ENCODE results near the gene HGF.
A peak's percentile ranks its signal among the peaks of the same experiment; 100 is the strongest.

Gene HGF

DNA sequence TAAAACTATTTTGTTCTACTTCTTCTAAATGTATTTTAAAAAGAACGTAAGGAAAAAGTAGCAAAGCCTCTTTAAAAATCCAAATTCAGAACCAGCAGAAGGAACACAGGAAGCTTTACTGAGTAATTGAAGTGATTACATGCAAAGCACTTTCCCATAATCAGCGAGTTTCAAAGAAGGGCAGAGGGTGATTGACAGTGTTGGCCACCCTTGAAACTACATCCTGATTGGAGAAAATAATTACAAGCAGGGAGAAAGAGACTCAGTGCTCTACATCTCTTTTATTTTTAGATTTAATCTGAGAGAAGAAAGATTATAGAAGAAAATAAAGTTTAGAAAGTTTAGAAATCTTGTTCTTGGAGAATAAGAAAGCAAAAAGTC, 20.3 kb upstream of the HGF start:
- Histone ChIP-seq H3K4me2 (ENCODE audit: low read length, poor library complexity, severe bottlenecking) (no peak overlapping the region), H4K91ac (ENCODE audit: low read length) (no peak overlapping the region), H2AFZ (ENCODE audit: low read depth, low read length) (no peak overlapping the region), H2BK15ac (ENCODE audit: low read depth, poor library complexity, severe bottlenecking) (no peak overlapping the region), H3K23ac (ENCODE audit: low read length in 2 of 2) (no peak overlapping the region), H4K8ac (ENCODE audit: low read length) (no peak overlapping the region), H3K18ac (ENCODE audit: low read depth in 1 of 2, low read length in 2 of 2) (no peak overlapping the region), H2BK12ac (ENCODE audit: low read length in 2 of 2) (no peak overlapping the region), H3K14ac (ENCODE audit: low read length in 2 of 2) (no peak overlapping the region), H3K4me3 (ENCODE audit: insufficient read depth in 1 of 2, low read depth in 1 of 2, low read length in 2 of 2) (no peak overlapping the region), H2AK5ac (ENCODE audit: low read length, severe bottlenecking) (no peak overlapping the region), H3K4me1 (ENCODE audit: control insufficient read depth, insufficient read depth, low read depth, low read length) (no peaks in the 10 kb centered on the region), H3K9me3 (ENCODE audit: control insufficient read depth, low read length) (no peaks in the 10 kb centered on the region), H3K79me1 (replicated peaks; ENCODE audit: low read length, poor library complexity, severe bottlenecking) (no peaks in the 10 kb centered on the region), H3K9ac (ENCODE audit: low read length) (peak overlapping the region; percentile 4), H2BK120ac (ENCODE audit: low read depth, low read length) (no peak overlapping the region), H3K4ac (ENCODE audit: low read depth in 1 of 2, low read length in 2 of 2) (no peak overlapping the region), H2BK5ac (ENCODE audit: low read depth, low read length, poor library complexity, severe bottlenecking) (no peak overlapping the region), H3K27ac (ENCODE audit: low read length, poor library complexity, severe bottlenecking) (no peak overlapping the region), H3K27me3 (ENCODE audit: control insufficient read depth in 1 of 2, insufficient read depth in 1 of 2, low read length in 2 of 2) (no peaks in the 10 kb centered on the region), H3K36me3 (ENCODE audit: control insufficient read depth in 1 of 2, insufficient read depth in 2 of 2, low read depth in 1 of 2, low read length in 2 of 2) (no peaks in the 10 kb centered on the region)
- DNase-seq, result no peak
- no CpG with 5 or more reads among the region's 2 CpGs for WGBS

DNA sequence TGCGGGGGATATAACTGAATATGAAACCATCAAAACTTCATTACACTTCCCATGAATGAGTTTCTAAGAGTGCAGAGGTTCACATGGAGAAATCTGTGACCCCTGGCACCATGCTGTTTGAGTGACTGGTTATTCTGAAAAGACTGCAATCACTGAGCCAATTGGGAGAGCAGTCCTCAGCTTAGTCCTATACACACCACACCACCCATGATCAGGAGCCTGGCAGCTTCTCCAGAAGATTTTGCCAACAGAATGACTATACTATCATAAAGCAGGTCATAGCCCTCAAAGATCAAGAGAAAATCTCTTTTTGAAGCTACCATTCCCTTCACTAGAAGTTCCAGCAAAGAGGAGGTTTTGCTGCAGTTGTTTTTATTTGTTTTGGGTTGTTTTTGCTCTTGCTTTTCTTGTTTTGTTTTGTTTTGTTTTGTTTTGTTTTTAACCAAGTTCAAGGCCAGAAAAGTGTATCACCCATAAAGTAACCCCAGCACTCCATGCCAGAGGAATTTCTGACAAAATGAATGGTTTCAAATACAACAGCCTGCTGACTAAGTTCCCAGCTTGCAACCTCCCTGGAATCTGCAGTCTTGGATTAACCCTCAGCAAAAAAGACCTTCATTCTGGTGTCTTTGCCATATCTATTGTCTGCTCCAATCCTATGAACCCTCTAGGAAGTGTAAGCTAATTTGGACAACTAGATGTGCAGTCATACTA, 19.7 kb upstream of the HGF start:
- no peak overlapping the region for H3K4ac ChIP-seq (ENCODE audit: low read depth in 1 of 2, low read length in 2 of 2)
- DNase-seq, result no peak
- no peaks in the 10 kb centered on the region for H3K27me3 ChIP-seq (ENCODE audit: control insufficient read depth in 1 of 2, insufficient read depth in 1 of 2, low read length in 2 of 2)
- H3K36me3 ChIP-seq (ENCODE audit: control insufficient read depth in 1 of 2, insufficient read depth in 2 of 2, low read depth in 1 of 2, low read length in 2 of 2), result no peaks in the 10 kb centered on the region
- no peak overlapping the region for H2BK120ac ChIP-seq (ENCODE audit: low read depth, low read length)
- H3K14ac ChIP-seq (ENCODE audit: low read length in 2 of 2), result no peak overlapping the region
- H2BK12ac ChIP-seq (ENCODE audit: low read length in 2 of 2), result no peak overlapping the region
- peak overlapping the region; percentile 9 for H3K9ac ChIP-seq (ENCODE audit: low read length)
- no peak overlapping the region for H2AK5ac ChIP-seq (ENCODE audit: low read length, severe bottlenecking)
- WGBS, result no CpG with 5 or more reads among the region's 1 CpG
- peak overlapping the region in 1 of 2 experiments; percentile 49 for H3K18ac ChIP-seq (ENCODE audit: low read depth in 1 of 2, low read length in 2 of 2)
- no peak overlapping the region for H4K91ac ChIP-seq (ENCODE audit: low read length)
- no peak overlapping the region for H2BK15ac ChIP-seq (ENCODE audit: low read depth, poor library complexity, severe bottlenecking)
- no peak overlapping the region for H2BK5ac ChIP-seq (ENCODE audit: low read depth, low read length, poor library complexity, severe bottlenecking)
- H3K4me3 ChIP-seq (ENCODE audit: insufficient read depth in 1 of 2, low read depth in 1 of 2, low read length in 2 of 2), result no peak overlapping the region
- H3K27ac ChIP-seq (ENCODE audit: low read length, poor library complexity, severe bottlenecking), result no peak overlapping the region
- no peak overlapping the region for H3K4me2 ChIP-seq (ENCODE audit: low read length, poor library complexity, severe bottlenecking)
- H3K23ac ChIP-seq (ENCODE audit: low read length in 2 of 2), result no peak overlapping the region
- H3K9me3 ChIP-seq (ENCODE audit: control insufficient read depth, low read length), result no peaks in the 10 kb centered on the region
- H3K79me1 ChIP-seq (replicated peaks; ENCODE audit: low read length, poor library complexity, severe bottlenecking), result no peaks in the 10 kb centered on the region
- no peak overlapping the region for H2AFZ ChIP-seq (ENCODE audit: low read depth, low read length)
- H3K4me1 ChIP-seq (ENCODE audit: control insufficient read depth, insufficient read depth, low read depth, low read length), result no peaks in the 10 kb centered on the region
- H4K8ac ChIP-seq (ENCODE audit: low read length), result no peak overlapping the region

- no peak overlapping the region for H2BK120ac ChIP-seq (ENCODE audit: low read depth, low read length)
- no peak overlapping the region for H3K4me2 ChIP-seq (ENCODE audit: low read length, poor library complexity, severe bottlenecking)
- H2BK5ac ChIP-seq (ENCODE audit: low read depth, low read length, poor library complexity, severe bottlenecking), result no peak overlapping the region
- H3K23ac ChIP-seq (ENCODE audit: low read length in 2 of 2), result no peak overlapping the region
- H2AFZ ChIP-seq (ENCODE audit: low read depth, low read length), result no peak overlapping the region
- no peaks in the 10 kb centered on the region for H3K36me3 ChIP-seq (ENCODE audit: control insufficient read depth in 1 of 2, insufficient read depth in 2 of 2, low read depth in 1 of 2, low read length in 2 of 2)
- no peaks in the 10 kb centered on the region for H3K27me3 ChIP-seq (ENCODE audit: control insufficient read depth in 1 of 2, insufficient read depth in 1 of 2, low read length in 2 of 2)
- no peak overlapping the region for H4K8ac ChIP-seq (ENCODE audit: low read length)
- H3K9ac ChIP-seq (ENCODE audit: low read length), result no peak overlapping the region
- no peak overlapping the region for H3K27ac ChIP-seq (ENCODE audit: low read length, poor library complexity, severe bottlenecking)
- H3K79me1 ChIP-seq (replicated peaks; ENCODE audit: low read length, poor library complexity, severe bottlenecking), result no peaks in the 10 kb centered on the region
- no peak overlapping the region for H2AK5ac ChIP-seq (ENCODE audit: low read length, severe bottlenecking)
- 99% methylated on average over 7 of the region's 8 CpGs for WGBS
- no peak overlapping the region for H4K91ac ChIP-seq (ENCODE audit: low read length)
- H2BK15ac ChIP-seq (ENCODE audit: low read depth, poor library complexity, severe bottlenecking), result no peak overlapping the region
- no peak overlapping the region for H3K4ac ChIP-seq (ENCODE audit: low read depth in 1 of 2, low read length in 2 of 2)
- no peak overlapping the region for H3K18ac ChIP-seq (ENCODE audit: low read depth in 1 of 2, low read length in 2 of 2)
- H3K4me3 ChIP-seq (ENCODE audit: insufficient read depth in 1 of 2, low read depth in 1 of 2, low read length in 2 of 2), result no peak overlapping the region
- no peak overlapping the region for H3K14ac ChIP-seq (ENCODE audit: low read length in 2 of 2)
- no peak for DNase-seq
- no peaks in the 10 kb centered on the region for H3K9me3 ChIP-seq (ENCODE audit: control insufficient read depth, low read length)
- H2BK12ac ChIP-seq (ENCODE audit: low read length in 2 of 2), result no peak overlapping the region
- H3K4me1 ChIP-seq (ENCODE audit: control insufficient read depth, insufficient read depth, low read depth, low read length), result no peaks in the 10 kb centered on the region
Measured at GRCh38 chr7:81788246-81788645, 18.4 kb upstream of the HGF start.

DNA sequence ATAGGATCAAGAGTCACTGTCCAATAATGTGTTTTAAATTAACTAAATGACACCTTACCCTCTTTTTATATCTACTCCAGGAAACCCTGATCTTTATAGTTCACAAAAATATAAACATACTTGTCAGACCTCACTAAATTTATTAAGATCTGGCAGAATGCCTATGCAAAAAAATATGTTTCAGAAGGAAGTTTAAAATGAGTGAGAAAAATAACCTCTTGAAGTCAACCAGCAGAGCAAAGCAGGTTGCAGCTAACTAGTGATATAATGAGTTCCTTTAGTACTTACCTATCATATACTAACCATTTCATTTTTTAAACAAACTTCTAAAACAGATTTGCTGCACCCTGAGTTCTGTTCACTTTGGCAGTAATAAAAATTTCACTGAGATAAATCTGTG, 14.0 kb upstream of the HGF start:
- Histone ChIP-seq H3K9ac (ENCODE audit: low read length) (no peak overlapping the region), H3K18ac (ENCODE audit: low read depth in 1 of 2, low read length in 2 of 2) (no peak overlapping the region), H2BK120ac (ENCODE audit: low read depth, low read length) (no peak overlapping the region), H2AK5ac (ENCODE audit: low read length, severe bottlenecking) (no peak overlapping the region), H3K27me3 (ENCODE audit: control insufficient read depth in 1 of 2, insufficient read depth in 1 of 2, low read length in 2 of 2) (no peaks in the 10 kb centered on the region), H3K4me1 (ENCODE audit: control insufficient read depth, insufficient read depth, low read depth, low read length) (no peaks in the 10 kb centered on the region), H2BK5ac (ENCODE audit: low read depth, low read length, poor library complexity, severe bottlenecking) (no peak overlapping the region), H4K91ac (ENCODE audit: low read length) (no peak overlapping the region), H3K23ac (ENCODE audit: low read length in 2 of 2) (no peak overlapping the region), H3K4me3 (ENCODE audit: insufficient read depth in 1 of 2, low read depth in 1 of 2, low read length in 2 of 2) (no peak overlapping the region), H3K79me1 (replicated peaks; ENCODE audit: low read length, poor library complexity, severe bottlenecking) (no peaks in the 10 kb centered on the region), H2AFZ (ENCODE audit: low read depth, low read length) (no peak overlapping the region), H3K4ac (ENCODE audit: low read depth in 1 of 2, low read length in 2 of 2) (no peak overlapping the region), H3K27ac (ENCODE audit: low read length, poor library complexity, severe bottlenecking) (no peak overlapping the region), H2BK15ac (ENCODE audit: low read depth, poor library complexity, severe bottlenecking) (no peak overlapping the region), H2BK12ac (ENCODE audit: low read length in 2 of 2) (no peak overlapping the region), H3K14ac (ENCODE audit: low read length in 2 of 2) (no peak overlapping the region), H3K36me3 (ENCODE audit: control insufficient read depth in 1 of 2, insufficient read depth in 2 of 2, low read depth in 1 of 2, low read length in 2 of 2) (no peaks in the 10 kb centered on the region), H4K8ac (ENCODE audit: low read length) (no peak overlapping the region), H3K4me2 (ENCODE audit: low read length, poor library complexity, severe bottlenecking) (no peak overlapping the region), H3K9me3 (ENCODE audit: control insufficient read depth, low read length) (no peaks in the 10 kb centered on the region)
- DNase-seq, result no peak
